Fibroblast of lung (primary cell): ENCODE measurements around the gene LRRC42. TPM values are rescaled to one million over a fixed set of nuclear protein-coding genes. Genes with fewer than 3 reads are reported as not detected.
"Not testable (repeated sequence)": the region's sequence is repeated elsewhere in the genome, so short reads cannot be mapped to it uniquely, and the experiment has no call there.

ENCODE experiments used
- DNase-seq, 2 donors: peaks; one replicate each; pipeline versions ENCODE4 v3.0.0 to v3.0.0-alpha.2; 2010; ENCODE audit warnings: low read depth in 2 of 2
- H2AFZ ChIP-seq: 2 replicates; pipeline ENCODE4 v1.5.1; 2012; ENCODE audit warnings: low read length, control low read depth, inconsistent platforms
- H3K27ac ChIP-seq: 2 replicates; pipeline ENCODE4 v1.5.1; 2011; ENCODE audit warnings: low read length, control low read depth; ENCODE audit not compliant: insufficient read depth
- H3K27me3 ChIP-seq: 2 replicates; pipeline ENCODE4 v1.5.1; 2011; ENCODE audit warnings: mild to moderate bottlenecking, low read length; ENCODE audit not compliant: control insufficient read depth, insufficient read depth
- H3K36me3 ChIP-seq: 2 replicates; pipeline ENCODE4 v1.5.1; 2011; ENCODE audit warnings: low read length; ENCODE audit not compliant: control insufficient read depth, insufficient read depth
- H3K4me1 ChIP-seq: 2 replicates; pipeline ENCODE4 v1.5.1; 2011; ENCODE audit warnings: low read length; ENCODE audit not compliant: control insufficient read depth, insufficient read depth; ENCODE audit errors: extremely low read depth
- H3K4me2 ChIP-seq: 2 replicates; pipeline ENCODE4 v1.5.1; 2011; ENCODE audit warnings: low read length, control low read depth; ENCODE audit not compliant: insufficient read depth; ENCODE audit errors: extremely low read depth
- H3K4me3 ChIP-seq, 4 experiments: fragments of 200-600 bp in 1 of 4; sonication (generic) in 1 of 4; replicated peaks in 1 of 4; 2 replicates each; pipeline ENCODE4 v1.5.1; 2011 to 2016; ENCODE audit warnings: low read length in 4 of 4, low read depth in 3 of 4, mild to moderate bottlenecking in 3 of 4, control low read depth in 2 of 4, inconsistent platforms in 1 of 4, mixed read lengths in 1 of 4; ENCODE audit not compliant: insufficient read depth in 1 of 4; ENCODE audit errors: control extremely low read depth in 1 of 4
- H3K79me2 ChIP-seq: 2 replicates; pipeline ENCODE4 v1.5.1; 2012; ENCODE audit warnings: mild to moderate bottlenecking, low read length, inconsistent platforms; ENCODE audit not compliant: control insufficient read depth, insufficient read depth
- H3K9ac ChIP-seq: 2 replicates; pipeline ENCODE4 v1.5.1; 2011; ENCODE audit warnings: mild to moderate bottlenecking, low read length, control low read depth; ENCODE audit not compliant: insufficient read depth
- H3K9me3 ChIP-seq: 2 replicates; pipeline ENCODE4 v1.5.1; 2012; ENCODE audit warnings: low read depth, low read length; ENCODE audit not compliant: control insufficient read depth, insufficient read depth
- H4K20me1 ChIP-seq: 2 replicates; pipeline ENCODE4 v1.5.1; 2011; ENCODE audit warnings: low read length; ENCODE audit not compliant: control insufficient read depth, insufficient read depth; ENCODE audit errors: extremely low read depth
- EZH2 ChIP-seq: IDR thresholded peaks from 2 replicates; pipeline ENCODE4 v1.5.1; 2012; ENCODE audit warnings: low read length, control low read depth, mild to moderate bottlenecking; ENCODE audit errors: missing control alignments
- polyA plus RNA-seq, 2 donors: library from polyadenylated mRNA; depleted of rRNA in 1 of 2; stranded (reverse) in 1 of 2; unstranded in 1 of 2; fragments of >200 nt; gene quantifications; 2 replicates each; pipeline ENCODE4 v1.2.1, GENCODE V29; 2011 to 2012; ENCODE audit warnings: missing spikeins in 1 of 2
- total RNA-seq: library from RNA; depleted of rRNA; stranded (reverse); fragments of >200 nt; gene quantifications from 2 replicates; pipeline ENCODE4 v1.2.1, GENCODE V29; 2014
- TF ChIP-seq, protein P1 (sequence below), 2 donors: IDR thresholded peaks in 1 of 2; conservative IDR thresholded peaks in 1 of 2; 1 replicate in 1 of 2; 2 replicates in 1 of 2; pipeline ENCODE4 v1.5.1; 2011 to 2012; ENCODE audit warnings: low read length in 2 of 2, control low read depth in 1 of 2, inconsistent platforms in 1 of 2, low read depth in 1 of 2, mild to moderate bottlenecking in 1 of 2

The LRRC42 gene
- total and polyA plus RNA-seq, 2 donors (not counting 1 experiment from before 2014, with no cell fraction given): 34.0 to 50.2 TPM

DNA sequence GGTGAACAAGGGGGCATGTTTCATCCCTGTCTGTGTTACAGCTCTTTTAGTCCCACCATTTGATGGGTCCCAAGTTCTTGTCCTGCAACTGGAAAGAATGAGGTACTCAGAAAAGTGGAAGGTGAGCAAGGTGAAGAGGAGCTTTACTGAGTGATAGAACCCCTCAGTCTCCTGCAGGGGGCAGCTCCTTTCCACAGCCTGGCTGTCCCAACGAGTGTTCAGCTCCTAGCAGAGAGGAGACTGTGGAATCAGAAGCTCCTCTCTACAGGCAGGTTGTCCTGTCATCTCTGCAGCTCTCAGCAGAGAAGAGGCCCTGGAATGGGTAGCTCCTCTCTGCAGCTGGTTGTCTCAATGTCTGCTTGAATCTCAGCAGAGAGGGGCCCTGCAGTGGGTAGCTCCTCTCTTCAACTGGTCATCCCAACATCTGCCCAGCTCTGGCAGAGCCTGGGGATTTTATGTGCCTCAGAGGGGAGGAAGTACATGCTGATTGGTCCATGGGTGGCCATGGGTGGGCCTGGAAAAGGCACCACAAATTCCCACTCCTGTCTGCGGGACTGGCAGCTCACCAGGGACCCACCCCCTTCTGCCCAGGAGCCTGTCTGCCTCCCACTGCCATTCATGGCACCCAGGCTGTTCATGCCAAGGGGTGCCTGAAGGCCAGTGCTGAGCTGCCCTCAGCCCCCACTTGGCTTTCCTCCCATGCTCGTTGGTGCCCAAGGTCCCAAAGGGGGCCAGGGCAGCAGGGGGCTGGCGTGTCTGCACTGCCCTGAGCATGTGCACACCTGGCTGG lies 46.1 kb downstream of the LRRC42 start:
- Histone ChIP-seq H3K9me3 (no peaks in the 10 kb centered on the region), H3K9ac (no peak overlapping the region), H3K79me2 (no peaks in the 10 kb centered on the region), H3K27me3 (no peaks in the 10 kb centered on the region), H4K20me1 (no peaks in the 10 kb centered on the region), H3K36me3 (no peaks in the 10 kb centered on the region), H3K4me1 (no peaks in the 10 kb centered on the region), H3K4me3 (no peak overlapping the region), H3K27ac (no peak overlapping the region), H2AFZ (no peak overlapping the region), H3K4me2 (no peak overlapping the region)
- no peak for DNase-seq
- TF ChIP-seq, protein P1, sequence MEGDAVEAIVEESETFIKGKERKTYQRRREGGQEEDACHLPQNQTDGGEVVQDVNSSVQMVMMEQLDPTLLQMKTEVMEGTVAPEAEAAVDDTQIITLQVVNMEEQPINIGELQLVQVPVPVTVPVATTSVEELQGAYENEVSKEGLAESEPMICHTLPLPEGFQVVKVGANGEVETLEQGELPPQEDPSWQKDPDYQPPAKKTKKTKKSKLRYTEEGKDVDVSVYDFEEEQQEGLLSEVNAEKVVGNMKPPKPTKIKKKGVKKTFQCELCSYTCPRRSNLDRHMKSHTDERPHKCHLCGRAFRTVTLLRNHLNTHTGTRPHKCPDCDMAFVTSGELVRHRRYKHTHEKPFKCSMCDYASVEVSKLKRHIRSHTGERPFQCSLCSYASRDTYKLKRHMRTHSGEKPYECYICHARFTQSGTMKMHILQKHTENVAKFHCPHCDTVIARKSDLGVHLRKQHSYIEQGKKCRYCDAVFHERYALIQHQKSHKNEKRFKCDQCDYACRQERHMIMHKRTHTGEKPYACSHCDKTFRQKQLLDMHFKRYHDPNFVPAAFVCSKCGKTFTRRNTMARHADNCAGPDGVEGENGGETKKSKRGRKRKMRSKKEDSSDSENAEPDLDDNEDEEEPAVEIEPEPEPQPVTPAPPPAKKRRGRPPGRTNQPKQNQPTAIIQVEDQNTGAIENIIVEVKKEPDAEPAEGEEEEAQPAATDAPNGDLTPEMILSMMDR (conservative IDR thresholded peaks at IDR 0.05 in 1 of 2, IDR thresholded peaks at IDR 0.05 in 1 of 2; ENCODE audit: low read depth in 1 of 2, low read length in 2 of 2): no peak
- no peak for TF ChIP-seq EZH2

DNA sequence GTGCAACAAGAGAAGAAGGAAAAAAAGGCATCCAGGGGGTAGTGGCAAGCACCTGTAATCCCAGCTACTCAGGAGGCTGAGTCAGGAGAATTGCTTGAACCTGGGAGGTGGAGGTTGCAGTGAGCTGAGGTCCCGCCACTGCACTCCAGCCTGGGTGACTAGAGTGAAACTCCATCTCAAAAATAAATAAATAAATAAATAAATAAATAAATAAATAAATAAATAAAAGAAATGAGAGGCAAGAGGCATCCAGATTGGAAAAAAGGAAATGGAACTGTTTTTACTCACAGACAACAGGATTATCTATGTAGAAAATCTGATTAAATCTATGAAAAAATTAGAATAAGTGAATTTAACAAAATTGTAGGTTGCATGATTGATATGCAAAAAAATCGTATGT lies 48.4 kb downstream of the LRRC42 start:
- DNase-seq, H3K27me3 ChIP-seq, H3K9ac ChIP-seq, H3K27ac ChIP-seq, H2AFZ ChIP-seq, H3K36me3 ChIP-seq, H3K79me2 ChIP-seq, H3K4me2 ChIP-seq, H3K4me3 ChIP-seq, H4K20me1 ChIP-seq, H3K9me3 ChIP-seq, H3K4me1 ChIP-seq: not testable (repeated sequence)

DNA sequence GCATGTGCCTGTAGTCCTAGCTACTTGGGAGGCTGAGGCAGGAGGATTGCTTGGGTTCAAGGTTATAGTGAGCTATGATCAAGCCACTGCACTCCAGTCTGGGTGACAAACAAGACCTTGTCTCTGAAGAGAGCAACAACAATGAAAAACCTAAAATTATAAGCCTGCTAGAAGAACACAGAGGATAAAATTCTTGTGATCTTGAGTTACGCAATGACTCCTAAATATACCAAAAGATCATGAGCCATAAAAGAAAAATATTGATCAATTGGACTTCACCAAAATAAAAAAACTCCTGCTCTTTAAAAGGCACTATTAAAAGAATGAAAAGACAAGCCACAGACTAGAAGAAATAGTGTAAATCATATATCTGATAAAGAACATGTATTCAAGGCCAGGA lies 49.5 kb downstream of the LRRC42 start:
- Histone ChIP-seq H3K27me3 (no peaks in the 10 kb centered on the region), H3K9ac (no peak overlapping the region), H2AFZ (no peak overlapping the region), H3K4me2 (no peak overlapping the region), H3K36me3 (no peaks in the 10 kb centered on the region), H3K9me3 (no peaks in the 10 kb centered on the region), H3K27ac (no peak overlapping the region), H3K4me3 (no peak overlapping the region), H3K4me1 (no peaks in the 10 kb centered on the region), H3K79me2 (no peaks in the 10 kb centered on the region), H4K20me1 (no peaks in the 10 kb centered on the region)
- TF ChIP-seq, protein P1 (conservative IDR thresholded peaks at IDR 0.05 in 1 of 2, IDR thresholded peaks at IDR 0.05 in 1 of 2; ENCODE audit: low read depth in 1 of 2, low read length in 2 of 2): no peak
- no peak for TF ChIP-seq EZH2
- no peak for DNase-seq
